ENCODE measurements around the gene REP15.

GRCh38 chr12:27711317-27711682, 15.1 kb downstream of the REP15 start:
- TF ChIP-seq CTCF (IDR thresholded peaks at IDR 0.05; ENCODE audit: insufficient read depth, low read length, poor library complexity, severe bottlenecking): no peak
- TF ChIP-seq EZH2phosphoT487 (conservative IDR thresholded peaks at IDR 0.05; ENCODE audit: low read length): no peak

All from SU-DHL-6 (cell line).